ES-I3 (cell line): ENCODE results near the gene PPME1.

Source experiments
- H3K36me3 ChIP-seq: 2 replicates; pipeline ENCODE4 v1.6.1; 2013; ENCODE audit warnings: mild to moderate bottlenecking, low read length, control low read depth, moderate library complexity; ENCODE audit not compliant: insufficient read depth
- H3K4me1 ChIP-seq: 2 replicates; pipeline ENCODE4 v1.6.1; 2013; ENCODE audit warnings: mild to moderate bottlenecking, control low read depth, low read length; ENCODE audit not compliant: insufficient read depth
- H3K9ac ChIP-seq: 2 replicates; pipeline ENCODE4 v1.6.1; 2013; ENCODE audit warnings: low read depth, mild to moderate bottlenecking, low read length, moderate library complexity
- H3K9me3 ChIP-seq: 2 replicates; pipeline ENCODE4 v1.6.1; 2013; ENCODE audit warnings: mild to moderate bottlenecking, low read length, moderate library complexity; ENCODE audit not compliant: control insufficient read depth, insufficient read depth

The PPME1 gene

DNA sequence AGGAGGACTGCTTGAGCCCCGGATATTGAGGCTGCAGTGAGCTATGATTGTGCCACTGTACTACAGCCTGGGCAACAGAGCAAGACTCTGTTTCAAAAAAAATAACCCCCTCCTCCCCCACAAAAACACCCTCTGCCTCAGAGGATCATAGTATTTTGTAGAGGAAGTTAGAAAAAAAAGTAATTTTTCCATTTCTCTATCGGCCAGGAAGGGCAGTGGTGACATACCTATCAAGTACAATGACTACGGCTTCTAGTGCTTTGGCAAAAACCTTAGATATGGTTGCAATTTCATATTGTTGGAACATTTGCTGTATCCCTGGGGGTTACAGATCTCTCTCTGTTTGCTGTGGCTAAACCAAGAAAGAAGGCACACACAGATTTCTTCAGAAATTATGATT is 29.2 kb upstream of the PPME1 start:
- Histone ChIP-seq H3K36me3 (no peaks in the 10 kb centered on the region), H3K9ac (no peak overlapping the region), H3K4me1 (peaks cover 26% of the 10 kb centered on the region), H3K9me3 (peaks cover 5% of the 10 kb centered on the region; the same call in 1 of the 2 replicates)

DNA sequence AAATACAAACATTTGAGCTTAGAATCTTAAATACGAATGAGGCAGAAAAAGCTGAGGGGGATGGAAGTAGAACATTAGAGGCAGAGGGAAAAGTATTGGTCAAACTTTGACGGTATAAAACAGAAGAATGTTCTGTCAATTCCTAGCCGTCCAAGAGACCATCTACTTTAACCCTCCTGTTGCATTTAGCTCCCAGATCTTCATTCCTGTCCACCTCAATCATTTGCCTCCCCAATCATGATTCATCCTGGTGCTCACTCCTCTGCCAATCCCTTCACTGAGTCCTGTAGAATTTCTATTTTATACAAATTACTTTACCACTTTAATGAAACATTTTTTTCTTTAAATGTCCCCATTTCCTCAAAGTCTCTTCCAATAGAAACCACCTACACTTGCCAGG is 28.5 kb upstream of the PPME1 start:
- Histone ChIP-seq H3K36me3 (no peaks in the 10 kb centered on the region), H3K9ac (no peak overlapping the region), H3K4me1 (peaks cover 26% of the 10 kb centered on the region), H3K9me3 (peaks cover 5% of the 10 kb centered on the region; the same call in 1 of the 2 replicates)

DNA sequence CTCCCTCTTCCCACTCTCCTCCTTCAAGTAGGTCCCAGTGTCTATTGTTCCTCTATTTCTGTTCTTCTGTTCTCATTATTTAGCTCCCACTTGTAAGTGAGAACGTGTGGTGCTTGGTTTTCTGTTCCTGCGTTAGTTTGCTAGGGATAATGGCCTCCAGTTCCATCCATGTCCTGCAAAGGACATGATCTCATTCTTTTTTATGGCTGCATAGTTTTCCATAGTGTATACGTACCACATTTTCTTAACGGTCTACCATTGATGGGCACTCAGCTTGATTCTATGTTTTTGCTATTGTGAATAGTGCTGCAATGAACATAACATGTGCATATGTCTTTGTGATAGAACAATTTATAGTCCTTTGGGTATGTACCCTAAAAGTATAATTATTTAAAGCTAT is 26.5 kb upstream of the PPME1 start:
- Histone ChIP-seq H3K9ac (no peak overlapping the region), H3K4me1 (peaks cover 17% of the 10 kb centered on the region), H3K36me3 (no peaks in the 10 kb centered on the region), H3K9me3 (no peaks in the 10 kb centered on the region)

DNA sequence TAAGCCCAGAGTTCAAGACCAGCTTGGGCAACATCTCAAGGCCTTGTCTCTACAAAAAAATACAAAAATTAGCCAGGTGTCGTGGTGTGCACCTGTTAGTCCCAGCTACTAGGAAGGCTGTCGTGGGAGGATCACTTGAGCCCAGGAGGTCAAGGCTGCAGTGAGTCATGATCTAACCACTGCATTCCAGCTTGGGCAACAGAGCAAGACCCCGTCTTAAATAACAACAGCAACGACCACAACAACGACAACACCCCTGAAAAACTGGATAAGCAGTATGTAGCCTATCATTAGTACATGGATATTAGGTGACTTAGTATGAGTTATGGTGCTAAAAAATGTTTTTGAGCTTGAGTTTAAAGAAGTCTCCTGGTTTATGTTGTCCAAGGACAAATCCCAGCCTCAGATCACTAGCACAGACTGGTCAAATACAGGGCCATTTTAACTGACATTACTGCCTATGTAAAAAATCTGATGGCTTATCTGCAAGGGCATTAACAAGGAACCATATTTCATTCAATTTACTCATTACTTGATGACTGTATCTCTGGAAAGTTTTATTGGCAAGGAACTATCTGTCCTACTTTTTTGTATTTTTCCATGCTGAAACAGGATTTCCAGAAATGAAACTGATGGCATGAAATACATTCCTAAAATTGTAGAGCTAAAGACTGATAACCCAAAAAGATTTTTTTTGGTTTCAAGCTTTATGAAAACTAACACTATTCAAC is 23.7 kb upstream of the PPME1 start:
- Histone ChIP-seq H3K36me3 (no peaks in the 10 kb centered on the region), H3K4me1 (no peaks in the 10 kb centered on the region), H3K9me3 (no peaks in the 10 kb centered on the region), H3K9ac (no peak overlapping the region)

DNA sequence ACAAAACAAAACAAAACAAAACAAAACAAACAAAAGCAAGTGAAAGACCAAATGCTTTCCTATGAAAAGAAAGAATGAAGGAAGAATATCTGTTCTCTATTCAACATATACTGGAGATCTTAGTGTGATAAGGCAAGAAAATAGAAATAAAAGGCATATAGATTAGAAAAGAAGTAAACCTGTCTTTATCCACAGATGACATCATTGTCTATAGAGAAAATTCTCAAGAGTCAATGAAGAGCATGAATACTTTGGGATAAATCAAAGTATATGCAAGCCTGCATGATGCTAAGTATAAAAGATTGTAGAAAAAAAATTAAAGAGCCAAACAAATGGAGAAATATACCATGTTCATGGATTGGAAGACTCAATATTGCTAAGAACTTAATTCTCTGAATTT is 17.9 kb upstream of the PPME1 start:
- Histone ChIP-seq H3K36me3 (no peaks in the 10 kb centered on the region), H3K4me1 (no peaks in the 10 kb centered on the region), H3K9me3 (no peaks in the 10 kb centered on the region), H3K9ac (no peak overlapping the region)

DNA sequence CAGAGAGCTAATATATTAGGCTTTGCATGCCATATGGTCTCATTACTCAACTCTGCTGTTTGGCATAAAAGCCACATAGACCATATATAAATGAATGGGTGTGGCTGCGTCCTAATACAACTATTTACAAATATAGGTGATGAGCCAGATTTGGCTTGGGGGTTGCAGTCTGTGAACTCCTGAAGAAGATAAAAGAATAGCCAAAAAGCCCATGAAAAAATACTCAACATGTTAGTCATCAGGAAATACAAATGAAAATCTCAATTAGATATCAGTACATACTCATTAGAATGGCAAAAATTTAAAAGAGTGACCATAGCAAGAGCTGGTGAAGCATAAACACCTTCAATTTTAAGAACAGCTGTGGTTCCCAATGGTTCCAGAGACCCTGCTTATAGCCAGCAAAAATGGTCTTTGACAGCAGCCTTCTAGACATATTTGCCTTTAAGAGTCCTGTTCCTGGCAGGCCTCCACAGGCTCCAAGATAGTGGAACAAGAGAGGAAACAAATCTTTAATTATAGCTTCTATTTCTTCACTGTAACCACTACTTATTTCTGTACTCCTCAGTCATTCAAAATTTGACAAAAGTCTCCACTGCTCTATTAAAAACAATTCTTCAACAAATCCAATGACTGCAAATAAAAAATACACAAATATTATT is 16.3 kb upstream of the PPME1 start:
- Histone ChIP-seq H3K9me3 (no peaks in the 10 kb centered on the region), H3K9ac (no peak overlapping the region), H3K4me1 (no peaks in the 10 kb centered on the region), H3K36me3 (no peaks in the 10 kb centered on the region)

DNA sequence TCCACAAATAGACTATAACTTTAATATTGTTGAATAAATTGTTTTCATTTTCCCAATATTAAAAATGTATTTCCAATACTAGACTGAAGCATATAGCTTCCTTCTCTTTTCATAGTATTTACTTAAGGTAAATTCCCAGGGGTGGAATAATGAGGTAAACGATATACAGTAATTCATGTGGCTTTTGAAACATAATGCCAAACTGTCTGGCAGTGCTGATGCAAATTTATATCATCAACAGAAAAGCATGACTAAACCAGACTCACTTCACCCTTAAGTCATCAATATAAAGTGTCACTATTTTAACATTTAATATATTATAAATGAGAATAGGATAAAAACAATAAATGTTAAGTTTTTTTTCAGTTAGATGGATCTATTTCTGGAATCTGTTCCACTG is 13.9 kb upstream of the PPME1 start:
- H3K9ac ChIP-seq = no peak overlapping the region
- H3K36me3 ChIP-seq = no peaks in the 10 kb centered on the region
- no peaks in the 10 kb centered on the region for H3K9me3 ChIP-seq
- H3K4me1 ChIP-seq = no peaks in the 10 kb centered on the region

DNA sequence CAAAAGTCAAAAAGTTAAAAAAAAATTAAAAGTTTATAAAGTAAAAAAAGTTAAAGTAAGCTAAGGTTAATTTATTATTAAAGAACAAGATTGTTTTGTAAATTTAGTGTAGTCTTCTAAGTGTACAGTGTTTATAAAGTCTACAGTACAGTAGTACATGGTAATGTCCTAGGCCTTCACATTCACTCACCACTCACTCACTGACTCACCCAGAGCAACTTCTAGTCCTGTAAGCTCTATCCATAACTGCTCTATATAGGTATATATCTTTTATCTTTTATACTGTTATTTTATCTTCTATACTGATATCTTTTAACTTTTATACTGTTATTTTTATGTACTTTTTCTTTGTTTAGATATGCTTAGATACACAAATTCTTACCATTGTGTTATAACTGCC is 11.4 kb upstream of the PPME1 start:
- Histone ChIP-seq H3K9me3 (no peaks in the 10 kb centered on the region), H3K36me3 (no peaks in the 10 kb centered on the region), H3K9ac (no peak overlapping the region), H3K4me1 (no peaks in the 10 kb centered on the region)

DNA sequence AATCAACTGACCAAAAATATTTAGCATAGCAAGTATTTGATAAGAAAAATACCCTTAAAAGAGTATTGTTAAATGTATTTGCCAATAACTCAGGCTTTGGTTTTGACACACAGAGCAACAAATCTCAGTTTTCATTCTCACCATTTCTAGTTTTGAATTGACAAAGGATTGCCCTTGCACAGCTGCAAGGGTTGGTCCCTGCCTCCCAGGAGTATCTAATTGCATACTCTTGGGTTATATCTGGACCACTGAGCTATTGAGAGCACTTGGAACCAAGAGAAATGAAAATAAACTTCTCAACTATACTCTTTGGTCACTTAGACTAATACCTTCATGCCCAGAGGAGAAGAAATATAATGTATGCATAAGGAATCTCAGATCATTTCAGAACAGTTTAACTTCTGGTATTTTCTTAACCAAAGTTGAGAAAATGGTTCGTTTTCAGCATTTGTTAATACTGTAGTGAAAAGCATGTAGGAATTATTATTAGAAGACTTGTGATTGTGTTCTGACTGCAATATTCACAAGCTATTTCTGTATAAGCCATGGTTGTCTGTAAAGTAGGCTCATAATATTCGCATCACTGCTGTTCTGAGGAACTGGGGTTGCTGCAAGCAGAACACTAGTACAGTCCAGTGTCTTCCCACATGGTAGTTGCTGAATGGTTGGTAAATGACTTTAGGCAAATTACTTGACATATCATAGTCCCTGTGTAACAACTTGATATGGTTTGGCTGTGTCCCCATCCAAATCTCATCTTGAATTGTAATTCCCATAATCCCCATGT is 8.2 kb upstream of the PPME1 start:
- Histone ChIP-seq H3K36me3 (no peaks in the 10 kb centered on the region), H3K9ac (no peak overlapping the region)

DNA sequence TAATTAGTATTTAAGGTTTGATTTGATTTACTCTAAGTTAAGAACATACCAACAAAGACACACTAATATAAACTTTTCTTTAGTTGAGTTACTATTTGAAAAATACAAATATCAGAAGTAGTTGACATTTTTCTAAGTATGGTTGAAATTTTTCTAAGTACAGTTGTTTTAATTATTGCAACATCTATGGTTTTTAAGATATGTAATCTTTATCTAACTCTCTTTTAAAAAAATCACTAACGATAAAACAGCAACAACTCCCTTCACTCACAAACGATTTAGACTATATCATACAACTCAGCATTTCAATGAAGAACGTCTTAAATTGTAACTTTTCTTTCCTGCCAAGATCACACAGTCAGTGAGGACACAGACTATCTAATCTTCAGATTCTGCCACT is 2.3 kb upstream of the PPME1 start:
- no peaks in the 10 kb centered on the region for H3K9me3 ChIP-seq
- no peaks in the 10 kb centered on the region for H3K36me3 ChIP-seq
- no peak overlapping the region for H3K9ac ChIP-seq
- H3K4me1 ChIP-seq = peaks cover 13% of the 10 kb centered on the region; the same call in 1 of the 2 replicates

More for the DNA sequence above, 8.2 kb upstream of the PPME1 start:
- Histone ChIP-seq H3K4me1 (no peaks in the 10 kb centered on the region), H3K9me3 (no peaks in the 10 kb centered on the region)

DNA sequence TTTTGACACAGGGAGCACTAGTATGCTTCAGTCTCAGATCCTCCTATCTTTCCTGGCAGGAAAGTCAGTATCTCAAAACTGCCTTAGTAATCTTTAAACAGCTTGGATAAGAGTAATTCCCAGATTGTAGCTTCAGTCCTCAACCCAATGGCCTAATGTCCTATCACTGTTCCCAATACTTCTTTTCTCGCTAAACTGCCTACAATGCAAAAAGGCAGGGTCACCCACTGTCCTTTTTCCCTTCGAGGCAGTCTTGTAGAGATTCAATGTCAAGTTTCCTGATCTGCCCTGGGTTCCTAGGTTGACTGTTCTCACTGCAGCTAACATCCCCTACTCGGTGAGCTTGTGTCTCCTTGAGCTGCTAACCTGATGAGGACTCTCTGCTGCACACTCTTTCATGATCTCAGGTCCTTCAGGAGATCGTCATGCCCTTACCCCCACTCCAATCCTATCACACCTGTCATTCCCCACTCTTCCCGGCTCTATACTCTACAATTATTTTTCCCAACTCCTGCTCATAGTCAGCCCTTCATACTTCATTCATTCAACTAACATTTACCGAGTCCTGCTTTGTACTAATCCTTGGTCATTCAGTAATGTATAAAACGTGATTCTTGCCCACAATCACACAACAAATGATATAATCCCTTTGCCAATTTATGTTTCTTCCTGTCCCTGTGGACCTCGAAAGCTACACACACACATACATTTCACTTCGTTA is 1.2 kb upstream of the PPME1 start:
- peak overlapping the region; percentile 94 for H3K9ac ChIP-seq
- no peaks in the 10 kb centered on the region for H3K9me3 ChIP-seq
- H3K36me3 ChIP-seq = no peaks in the 10 kb centered on the region
- H3K4me1 ChIP-seq = peaks cover 13% of the 10 kb centered on the region; the same call in 1 of the 2 replicates

DNA sequence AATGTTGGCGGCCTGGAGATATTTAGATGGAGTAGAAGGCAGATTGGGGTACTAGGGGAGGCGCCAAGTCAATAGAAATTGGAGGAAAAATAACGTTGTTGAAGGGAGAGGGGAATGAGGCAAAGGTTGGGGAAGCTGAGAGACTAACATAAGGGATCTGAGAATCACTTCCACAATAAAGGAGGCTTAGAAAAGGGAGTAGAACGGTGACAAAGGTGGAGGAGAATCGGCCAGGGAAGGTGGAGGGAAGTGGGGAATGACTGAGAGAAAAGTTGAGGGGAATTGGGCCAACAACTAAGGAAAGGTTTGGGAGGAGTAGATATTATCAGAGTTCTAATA is 510 bp downstream of the PPME1 start:
- peak overlapping the region; percentile 94 for H3K9ac ChIP-seq
- H3K4me1 ChIP-seq = peaks cover 13% of the 10 kb centered on the region; the same call in 1 of the 2 replicates

DNA sequence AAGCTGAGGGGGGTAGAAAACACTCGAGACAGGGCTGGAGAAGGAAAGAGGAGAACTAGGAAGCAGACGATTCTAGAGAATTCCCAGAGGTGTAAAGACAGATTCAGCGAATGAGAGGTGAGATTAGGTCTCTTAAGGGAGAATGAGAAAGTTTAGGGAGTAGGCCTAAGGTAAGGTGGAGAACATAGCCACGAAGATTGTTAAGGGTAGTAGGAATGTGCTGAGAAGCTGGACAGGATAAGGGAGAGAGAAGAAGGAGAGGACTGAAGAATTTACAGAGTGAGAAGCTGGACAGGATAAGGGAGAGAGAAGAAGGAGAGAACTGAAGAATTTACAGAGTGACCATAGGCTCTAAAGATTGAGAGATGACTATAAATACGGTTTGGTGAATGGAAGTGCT is 908 bp downstream of the PPME1 start:
- Histone ChIP-seq H3K9ac (peak overlapping the region; percentile 94), H3K36me3 (no peaks in the 10 kb centered on the region), H3K9me3 (no peaks in the 10 kb centered on the region), H3K4me1 (peaks cover 13% of the 10 kb centered on the region; the same call in 1 of the 2 replicates)

More for the DNA sequence above, 510 bp downstream of the PPME1 start:
- Histone ChIP-seq H3K9me3 (no peaks in the 10 kb centered on the region), H3K36me3 (no peaks in the 10 kb centered on the region)

DNA sequence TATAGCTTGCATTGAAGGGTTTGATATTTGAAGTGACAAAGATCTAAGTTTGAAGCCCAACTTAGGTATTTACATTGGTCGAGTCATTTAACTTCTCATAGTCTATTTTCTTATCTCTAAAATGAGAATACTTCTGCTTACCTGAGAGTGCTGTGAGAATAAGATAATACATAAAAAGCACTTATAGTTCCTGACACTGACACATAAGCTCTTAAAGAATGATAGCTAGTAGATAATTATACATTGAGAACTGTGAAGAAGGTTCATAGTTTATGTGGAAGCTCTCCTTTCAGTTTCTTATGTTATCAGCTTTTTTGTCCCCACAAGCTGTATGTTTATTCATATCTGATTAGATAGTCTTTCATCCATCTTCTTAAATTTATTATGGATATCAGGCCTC is 4.8 kb downstream of the PPME1 start:
- no peak overlapping the region for H3K9ac ChIP-seq
- H3K9me3 ChIP-seq = no peaks in the 10 kb centered on the region
- peaks cover 6% of the 10 kb centered on the region; the same call in 1 of the 2 replicates for H3K4me1 ChIP-seq
- H3K36me3 ChIP-seq = no peaks in the 10 kb centered on the region; the same call in 1 of the 2 replicates
